ENCODE results near the gene NHERF1.

NHERF1 gene

DNA sequence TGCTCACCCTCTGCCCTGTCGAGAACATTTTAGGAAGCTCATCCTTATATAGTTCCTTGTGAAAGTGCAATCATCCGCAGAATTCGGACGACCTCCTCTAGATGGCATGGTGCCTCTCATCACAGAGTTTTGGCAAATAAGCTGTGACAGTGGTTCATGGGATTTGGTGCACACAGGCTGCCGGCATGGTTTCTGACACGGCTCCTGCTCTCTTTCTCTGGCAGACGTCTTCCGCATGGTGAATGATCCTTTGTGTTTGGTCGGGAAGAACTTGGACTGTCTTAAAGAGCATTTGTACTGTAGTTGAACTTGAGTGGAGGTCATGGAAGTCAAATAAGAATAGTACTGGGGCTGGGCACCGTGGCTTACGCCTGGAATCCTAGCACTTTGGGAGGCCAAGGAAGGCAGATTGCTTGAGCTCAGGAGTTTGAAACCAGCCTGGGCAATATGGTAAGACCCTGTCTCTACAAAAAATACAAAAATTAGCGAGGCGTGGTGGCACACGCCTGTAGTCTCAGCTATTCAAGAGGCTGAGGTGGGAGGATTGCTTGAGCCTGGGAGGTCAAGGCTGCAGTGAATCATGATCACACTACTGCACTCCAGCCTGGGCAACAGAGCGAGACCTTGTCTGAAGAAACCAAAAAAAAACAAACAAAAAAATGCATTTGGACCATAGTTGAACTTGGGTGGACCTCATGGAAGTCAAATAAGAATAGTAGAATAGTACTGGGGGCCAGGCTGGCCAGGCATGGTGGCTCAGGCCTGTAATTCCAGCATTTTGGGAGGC, 62.5 kb downstream of the NHERF1 start:
- Histone ChIP-seq H3K27ac (ENCODE audit: low read length) (no peak overlapping the region), H3K9me3 (ENCODE audit: control insufficient read depth in 2 of 2, low read length in 2 of 2) (no peaks in the 10 kb centered on the region), H3K9ac (ENCODE audit: low read length in 2 of 2) (no peak overlapping the region)

DNA sequence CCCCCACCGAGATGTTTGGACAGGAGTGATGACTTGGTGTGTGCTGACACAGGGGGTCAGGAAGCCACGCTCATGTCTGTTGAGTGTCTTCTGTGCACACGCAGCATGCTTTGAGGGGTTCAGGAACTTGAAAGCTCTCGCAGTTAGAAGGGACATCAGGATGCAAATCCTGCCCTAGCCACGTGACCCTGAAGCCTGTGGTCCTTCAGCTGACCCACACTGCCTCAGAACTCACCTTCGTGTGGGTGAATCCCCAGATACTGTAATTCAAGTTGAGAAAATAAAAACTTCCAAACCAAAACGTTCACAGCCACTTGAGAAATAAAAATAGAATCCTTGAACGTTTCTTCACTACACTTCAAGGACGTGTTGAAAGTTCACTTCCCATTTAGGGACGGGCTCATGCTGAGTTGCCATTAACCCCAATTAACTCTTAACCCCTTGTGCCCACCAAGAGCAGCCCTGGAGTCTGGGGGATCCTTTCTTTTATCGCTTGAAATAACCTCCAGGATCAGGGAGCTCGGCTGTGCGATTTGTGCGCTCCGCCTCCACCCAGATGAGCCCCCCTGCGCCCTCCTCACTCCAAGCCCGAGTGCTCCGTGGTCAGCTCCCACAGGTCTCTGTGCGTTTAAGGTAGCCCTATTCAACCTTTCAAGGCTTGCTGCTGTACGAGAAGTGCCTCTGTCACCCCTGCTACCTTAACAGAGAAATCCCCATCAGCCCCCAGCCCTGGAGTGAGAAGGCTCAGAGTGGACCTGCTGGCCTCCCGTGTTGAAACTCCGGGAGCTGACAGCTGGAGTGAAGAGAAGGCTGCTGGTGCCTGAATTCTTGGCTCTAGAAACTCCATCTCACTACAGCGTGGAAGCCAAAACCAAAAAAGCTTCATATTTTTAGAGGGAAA, 63.9 kb downstream of the NHERF1 start:
- H3K27me3 ChIP-seq (ENCODE audit: control insufficient read depth in 1 of 2, insufficient read depth in 2 of 2, low read length in 2 of 2) = no peaks in the 10 kb centered on the region
- H3K27ac ChIP-seq (ENCODE audit: low read length) = no peak overlapping the region
- H3K9me3 ChIP-seq (ENCODE audit: control insufficient read depth in 2 of 2, low read length in 2 of 2) = no peaks in the 10 kb centered on the region
- peaks cover 5% of the 10 kb centered on the region for H3K4me1 ChIP-seq (ENCODE audit: control insufficient read depth, insufficient read depth, low read length)
- no peak overlapping the region for H3K9ac ChIP-seq (ENCODE audit: low read length in 2 of 2)
- H3K4me3 ChIP-seq (ENCODE audit: low read length in 2 of 2) = no peak overlapping the region
- H3K36me3 ChIP-seq (ENCODE audit: control insufficient read depth in 2 of 2, insufficient read depth in 2 of 2, low read length in 2 of 2) = peaks cover 0 to 6% of the 10 kb centered on the region in 2 donors

More for the DNA sequence above, 62.5 kb downstream of the NHERF1 start:
- peaks cover 0 to 4% of the 10 kb centered on the region in 2 donors for H3K36me3 ChIP-seq (ENCODE audit: control insufficient read depth in 2 of 2, insufficient read depth in 2 of 2, low read length in 2 of 2)
- no peak overlapping the region for H3K4me3 ChIP-seq (ENCODE audit: low read length in 2 of 2)
- H3K27me3 ChIP-seq (ENCODE audit: control insufficient read depth in 1 of 2, insufficient read depth in 2 of 2, low read length in 2 of 2) = no peaks in the 10 kb centered on the region
- peaks cover 5% of the 10 kb centered on the region for H3K4me1 ChIP-seq (ENCODE audit: control insufficient read depth, insufficient read depth, low read length)

DNA sequence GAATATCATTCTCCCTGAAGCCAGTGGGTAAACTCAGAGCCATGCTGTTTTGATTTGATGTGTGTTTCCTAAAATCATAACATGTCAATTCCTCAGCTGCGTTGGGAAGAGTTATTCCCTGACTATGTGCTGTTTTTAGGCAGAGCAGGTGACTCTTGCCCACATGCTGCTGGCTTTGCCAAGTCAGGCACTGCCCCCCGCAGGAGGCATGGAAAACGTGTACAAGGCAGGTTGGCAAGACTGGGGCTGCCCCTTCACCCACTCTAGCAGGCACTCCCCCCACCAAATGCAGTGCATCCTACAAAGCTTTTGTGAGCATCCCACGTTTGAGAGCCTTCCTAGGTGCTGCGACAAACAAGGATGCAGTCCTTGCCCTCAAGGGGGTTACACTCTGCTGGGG, 66.0 kb downstream of the NHERF1 start:
- H3K9me3 ChIP-seq (ENCODE audit: control insufficient read depth in 2 of 2, low read length in 2 of 2) = no peaks in the 10 kb centered on the region
- no peaks in the 10 kb centered on the region for H3K27me3 ChIP-seq (ENCODE audit: control insufficient read depth in 1 of 2, insufficient read depth in 2 of 2, low read length in 2 of 2)
- no peak overlapping the region for H3K27ac ChIP-seq (ENCODE audit: low read length)
- H3K9ac ChIP-seq (ENCODE audit: low read length in 2 of 2) = no peak overlapping the region
- H3K36me3 ChIP-seq (ENCODE audit: control insufficient read depth in 2 of 2, insufficient read depth in 2 of 2, low read length in 2 of 2) = peaks cover 0 to 11% of the 10 kb centered on the region in 2 donors
- peaks cover 5% of the 10 kb centered on the region for H3K4me1 ChIP-seq (ENCODE audit: control insufficient read depth, insufficient read depth, low read length)
- no peak overlapping the region for H3K4me3 ChIP-seq (ENCODE audit: low read length in 2 of 2)

DNA sequence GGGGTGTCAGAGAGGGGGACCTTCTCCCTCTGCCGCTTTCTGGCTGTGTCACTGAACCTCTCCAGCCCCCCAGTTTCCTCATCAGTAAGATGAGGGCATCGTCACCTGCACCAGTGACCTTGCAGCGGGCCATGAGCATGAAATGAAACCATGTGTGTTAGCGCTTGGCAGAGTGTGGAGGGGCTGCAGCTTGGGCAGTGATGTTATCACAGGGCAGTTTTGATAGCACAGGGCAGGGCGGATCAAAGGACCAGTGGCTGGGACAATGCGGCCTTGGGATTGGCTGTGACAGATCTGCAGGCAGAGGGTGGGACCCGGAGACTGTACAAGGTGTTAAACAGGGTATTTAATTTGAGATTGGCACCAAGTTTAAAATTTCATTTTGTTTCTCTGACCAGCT, 66.6 kb downstream of the NHERF1 start:
- H3K27ac ChIP-seq (ENCODE audit: low read length) = no peak overlapping the region
- H3K4me3 ChIP-seq (ENCODE audit: low read length in 2 of 2) = no peak overlapping the region
- H3K36me3 ChIP-seq (ENCODE audit: control insufficient read depth in 2 of 2, insufficient read depth in 2 of 2, low read length in 2 of 2) = peaks cover 3 to 11% of the 10 kb centered on the region in 2 donors
- peaks cover 5% of the 10 kb centered on the region for H3K4me1 ChIP-seq (ENCODE audit: control insufficient read depth, insufficient read depth, low read length)
- no peaks in the 10 kb centered on the region for H3K9me3 ChIP-seq (ENCODE audit: control insufficient read depth in 2 of 2, low read length in 2 of 2)
- no peaks in the 10 kb centered on the region for H3K27me3 ChIP-seq (ENCODE audit: control insufficient read depth in 1 of 2, insufficient read depth in 2 of 2, low read length in 2 of 2)
- H3K9ac ChIP-seq (ENCODE audit: low read length in 2 of 2) = no peak overlapping the region

DNA sequence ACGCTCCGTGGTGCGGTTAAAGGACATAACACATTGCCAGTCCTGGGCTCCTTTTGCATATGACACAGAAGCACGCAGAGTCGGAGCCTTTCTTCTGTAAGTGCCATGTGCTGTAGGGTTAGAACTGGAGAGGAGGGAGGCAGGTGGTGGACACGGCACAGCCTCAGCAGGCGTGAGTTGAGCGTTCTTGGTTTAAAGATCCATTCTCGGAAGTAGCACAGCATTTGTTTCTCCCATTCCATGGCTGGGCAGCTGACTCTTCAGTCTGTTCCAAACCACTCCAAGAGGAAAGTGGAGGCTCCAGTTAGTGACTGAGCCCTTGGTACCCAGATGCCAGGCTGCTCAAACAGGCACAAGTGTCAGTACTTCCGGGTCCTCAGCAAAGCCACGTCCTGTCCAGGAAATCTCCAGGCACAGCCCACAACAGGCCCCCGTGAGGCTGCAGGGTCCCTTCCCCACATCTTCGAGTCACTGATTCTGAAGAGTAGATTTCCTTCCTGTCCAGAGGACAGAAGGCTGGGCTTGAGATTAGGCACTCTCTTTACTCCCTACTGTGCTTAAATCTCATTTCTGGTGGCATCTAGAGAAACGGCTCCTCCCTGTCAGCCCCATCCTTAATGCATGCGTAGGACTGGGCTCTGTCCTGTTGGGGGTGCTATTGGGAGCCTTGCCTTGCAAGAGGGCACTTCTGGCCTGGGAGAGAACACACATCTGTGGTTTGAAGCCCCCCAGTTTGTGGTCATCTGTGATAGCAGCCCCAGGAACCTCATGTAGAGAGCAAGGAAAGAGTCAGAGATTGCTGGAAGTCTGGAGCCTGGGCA, 67.3 kb downstream of the NHERF1 start:
- H3K27me3 ChIP-seq (ENCODE audit: control insufficient read depth in 1 of 2, insufficient read depth in 2 of 2, low read length in 2 of 2) = no peaks in the 10 kb centered on the region
- H3K4me1 ChIP-seq (ENCODE audit: control insufficient read depth, insufficient read depth, low read length) = peaks cover 5% of the 10 kb centered on the region
- no peaks in the 10 kb centered on the region for H3K9me3 ChIP-seq (ENCODE audit: control insufficient read depth in 2 of 2, low read length in 2 of 2)
- H3K4me3 ChIP-seq (ENCODE audit: low read length in 2 of 2) = no peak overlapping the region
- H3K36me3 ChIP-seq (ENCODE audit: control insufficient read depth in 2 of 2, insufficient read depth in 2 of 2, low read length in 2 of 2) = peaks cover 5 to 11% of the 10 kb centered on the region in 2 donors
- no peak overlapping the region for H3K27ac ChIP-seq (ENCODE audit: low read length)
- no peak overlapping the region for H3K9ac ChIP-seq (ENCODE audit: low read length in 2 of 2)

DNA sequence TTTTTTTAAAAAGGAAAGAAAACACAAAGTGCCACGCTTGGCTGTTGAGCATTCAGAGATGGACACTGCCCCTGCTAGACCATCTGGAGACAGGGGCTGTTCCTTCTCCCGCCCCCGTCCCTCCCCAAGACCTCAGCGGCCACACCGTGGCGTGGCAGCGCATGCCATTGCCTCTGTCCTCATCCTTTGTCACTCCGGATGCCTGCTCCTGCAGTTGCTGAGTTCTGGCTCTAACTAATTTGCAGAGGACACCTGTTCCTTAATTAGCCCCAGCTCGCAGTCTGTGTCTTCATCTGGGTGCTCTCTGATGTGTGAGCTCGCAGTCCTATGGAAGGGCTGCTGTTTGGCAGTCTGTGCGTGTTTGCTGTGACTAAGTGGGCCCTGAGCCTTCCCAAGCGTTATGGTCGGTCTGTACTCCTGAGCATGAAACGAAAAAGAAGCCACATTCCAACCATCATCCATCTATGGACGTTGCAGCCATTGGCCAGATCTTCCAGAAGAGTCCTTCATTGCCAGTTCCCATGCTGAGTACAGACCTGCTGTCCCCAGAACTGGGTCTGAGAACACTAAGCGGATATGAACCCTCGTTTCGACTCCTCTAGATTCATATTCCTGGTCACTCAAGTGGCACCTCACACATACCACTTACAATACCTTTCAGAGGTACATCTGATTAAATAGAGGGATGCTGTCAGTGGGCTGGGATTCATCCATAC, 68.6 kb downstream of the NHERF1 start:
- Histone ChIP-seq H3K9ac (ENCODE audit: low read length in 2 of 2) (no peak overlapping the region), H3K4me1 (ENCODE audit: control insufficient read depth, insufficient read depth, low read length) (peaks cover 9% of the 10 kb centered on the region), H3K4me3 (ENCODE audit: low read length in 2 of 2) (no peak overlapping the region), H3K27me3 (ENCODE audit: control insufficient read depth in 1 of 2, insufficient read depth in 2 of 2, low read length in 2 of 2) (no peaks in the 10 kb centered on the region), H3K36me3 (ENCODE audit: control insufficient read depth in 2 of 2, insufficient read depth in 2 of 2, low read length in 2 of 2) (peaks cover 5 to 11% of the 10 kb centered on the region in 2 donors), H3K9me3 (ENCODE audit: control insufficient read depth in 2 of 2, low read length in 2 of 2) (no peaks in the 10 kb centered on the region), H3K27ac (ENCODE audit: low read length) (no peak overlapping the region)

DNA sequence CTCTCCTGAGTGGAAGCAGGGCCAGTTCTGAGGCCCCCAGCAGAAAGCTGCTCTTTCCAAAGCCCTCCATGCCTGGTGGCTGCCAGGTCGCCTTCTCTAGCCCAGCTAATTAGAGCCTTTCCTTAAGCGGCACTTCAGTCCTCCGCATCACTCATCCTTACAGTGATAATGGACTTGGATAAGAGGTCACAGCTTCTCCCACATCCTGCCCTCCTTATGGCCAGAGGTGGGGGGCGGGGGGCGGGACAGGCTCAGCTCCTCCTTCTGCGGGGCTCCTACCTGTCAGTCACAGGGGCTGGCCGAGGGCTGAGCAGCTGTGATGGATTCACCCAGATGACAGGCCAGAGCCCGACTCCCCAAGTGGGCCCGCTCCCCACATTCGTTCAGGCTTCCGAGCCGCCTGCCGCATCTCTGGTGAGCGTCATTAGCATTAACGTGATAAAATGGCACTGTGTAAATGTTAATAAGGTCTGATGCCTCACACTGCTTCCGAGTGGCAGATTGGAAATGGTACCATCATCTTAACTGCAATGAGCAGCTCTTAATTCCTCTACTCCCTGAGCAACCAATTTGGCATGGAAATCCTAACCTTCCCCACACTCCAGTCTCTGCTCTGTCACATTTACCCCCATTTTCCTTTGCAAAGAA, 70.0 kb downstream of the NHERF1 start:
- Histone ChIP-seq H3K36me3 (ENCODE audit: control insufficient read depth in 2 of 2, insufficient read depth in 2 of 2, low read length in 2 of 2) (peaks cover 5 to 11% of the 10 kb centered on the region in 2 donors), H3K27me3 (ENCODE audit: control insufficient read depth in 1 of 2, insufficient read depth in 2 of 2, low read length in 2 of 2) (no peaks in the 10 kb centered on the region), H3K27ac (ENCODE audit: low read length) (no peak overlapping the region)

More for the DNA sequence above, 70.0 kb downstream of the NHERF1 start:
- H3K9ac ChIP-seq (ENCODE audit: low read length in 2 of 2) = no peak overlapping the region
- peaks cover 6% of the 10 kb centered on the region for H3K4me1 ChIP-seq (ENCODE audit: control insufficient read depth, insufficient read depth, low read length)
- H3K4me3 ChIP-seq (ENCODE audit: low read length in 2 of 2) = no peak overlapping the region
- no peaks in the 10 kb centered on the region for H3K9me3 ChIP-seq (ENCODE audit: control insufficient read depth in 2 of 2, low read length in 2 of 2)

All from stomach smooth muscle (tissue), 2 donors.